Raji (cell line): ENCODE results near the gene KIF23.

Experiments used
- POLR2A ChIP-seq: IDR thresholded peaks from 2 replicates; pipeline ENCODE4 v1.6.1; 2011; ENCODE audit warnings: low read depth, low read length, control low read depth; ENCODE audit not compliant: insufficient read depth

KIF23 gene

DNA sequence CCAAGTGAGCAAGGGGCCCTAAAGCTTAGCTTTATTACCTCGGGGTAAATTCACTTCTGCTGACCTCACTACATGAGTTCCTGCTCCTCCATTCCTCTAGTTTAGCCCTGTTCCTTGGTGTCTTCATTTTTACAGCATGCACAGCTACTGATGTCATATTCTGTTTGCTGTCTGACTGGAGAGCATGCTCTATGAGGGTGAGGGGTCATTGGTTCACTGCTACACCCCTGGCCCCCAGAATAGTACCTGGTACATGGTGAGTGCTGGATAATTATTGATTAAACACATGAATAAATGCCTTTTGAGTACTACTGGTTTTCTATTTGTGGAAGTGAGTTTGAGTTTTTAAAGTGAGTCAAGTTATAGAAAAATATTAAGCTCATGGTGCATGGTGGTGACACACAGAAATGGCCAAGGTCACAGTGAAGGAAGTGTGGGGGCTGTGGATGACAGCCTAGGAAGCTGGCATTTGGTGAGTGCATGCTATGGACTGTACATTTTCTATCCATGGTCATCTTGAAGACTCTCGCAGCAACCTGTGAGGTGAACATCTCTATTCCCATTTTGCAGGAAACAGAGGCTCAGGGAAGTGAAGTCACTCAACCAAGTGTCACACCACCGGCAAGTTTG, 72.4 kb downstream of the KIF23 start:
- TF ChIP-seq POLR2A = no peak

DNA sequence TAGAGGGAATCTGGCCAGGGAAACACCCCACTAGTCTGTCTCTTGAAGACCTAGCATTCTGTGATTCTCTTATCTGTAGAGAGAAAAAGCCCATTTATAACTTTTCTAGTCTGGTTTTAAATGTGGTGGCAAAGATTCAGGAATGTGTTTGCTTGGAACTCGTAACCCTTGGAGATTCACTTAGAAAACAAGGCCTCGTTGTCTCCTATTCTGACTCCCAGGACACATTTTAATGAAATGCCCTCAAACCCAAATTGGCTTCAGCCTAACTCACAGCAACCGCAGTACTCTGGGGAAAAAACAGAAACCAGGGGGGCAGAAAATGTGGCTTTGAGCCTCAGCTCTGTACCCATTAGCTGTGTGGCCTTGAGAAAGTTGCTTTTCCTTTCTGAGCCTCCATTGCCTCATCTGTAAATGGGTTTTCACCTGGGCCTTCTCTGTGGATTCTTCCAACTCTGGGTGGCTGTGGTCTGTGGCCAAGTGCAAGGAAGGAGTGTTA, 75.0 kb downstream of the KIF23 start:
- no peak for TF ChIP-seq POLR2A

DNA sequence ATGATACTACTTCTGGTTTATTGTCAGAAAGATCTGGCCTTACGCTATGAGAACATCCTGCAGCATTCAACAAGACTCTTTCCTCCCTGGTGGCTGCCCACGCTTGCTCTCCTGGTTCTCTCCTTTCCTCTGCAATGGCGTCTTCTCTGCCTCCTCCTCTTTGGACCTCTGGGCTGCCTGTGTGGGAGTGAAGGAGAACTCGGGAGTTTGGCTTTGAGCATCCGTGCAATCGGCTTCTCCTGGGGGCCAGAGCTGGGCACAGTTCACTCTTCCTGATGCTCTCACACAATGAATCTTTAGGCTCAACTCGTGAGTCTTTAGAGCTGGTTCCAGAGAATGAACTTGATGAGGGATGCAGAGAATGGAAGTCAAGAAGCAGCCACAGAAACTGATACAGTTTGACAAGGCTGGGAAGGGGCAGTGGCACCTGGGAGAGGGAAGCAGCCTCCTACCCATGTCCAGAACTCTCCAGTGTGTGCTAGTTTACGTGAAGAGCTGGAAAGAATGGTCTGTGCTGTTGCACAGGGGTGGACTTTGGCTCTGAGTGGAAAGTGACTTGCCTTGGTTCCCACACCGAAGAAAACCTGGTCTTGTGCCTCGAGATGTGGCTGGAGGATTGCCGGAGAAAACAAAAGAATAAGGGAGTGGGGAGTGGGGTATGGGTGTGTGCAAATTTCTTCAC, 76.3 kb downstream of the KIF23 start:
- no peak for TF ChIP-seq POLR2A

DNA sequence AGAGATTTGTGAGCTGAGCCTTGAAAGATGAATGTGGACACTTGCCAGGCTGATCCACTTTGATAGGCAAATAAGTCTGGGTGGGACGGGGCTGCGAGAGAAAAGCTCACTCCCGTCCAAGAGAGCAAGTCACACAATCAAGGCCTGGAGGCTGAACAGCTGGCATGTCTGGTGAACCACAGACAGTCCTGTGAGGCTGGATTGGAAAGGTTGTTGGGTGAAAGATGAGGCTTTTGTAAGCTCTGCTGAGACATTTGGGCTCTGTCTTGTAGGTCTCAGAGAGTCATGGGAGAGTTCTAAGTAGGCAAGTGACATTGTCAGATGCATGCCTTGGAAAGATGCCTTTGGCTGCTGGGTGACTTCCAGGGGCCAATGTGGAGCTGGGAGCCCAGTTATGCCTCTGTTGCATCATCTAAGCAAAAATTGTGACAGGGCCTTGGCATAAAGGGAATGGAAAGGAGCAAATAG, 76.9 kb downstream of the KIF23 start:
- TF ChIP-seq POLR2A = no peak

DNA sequence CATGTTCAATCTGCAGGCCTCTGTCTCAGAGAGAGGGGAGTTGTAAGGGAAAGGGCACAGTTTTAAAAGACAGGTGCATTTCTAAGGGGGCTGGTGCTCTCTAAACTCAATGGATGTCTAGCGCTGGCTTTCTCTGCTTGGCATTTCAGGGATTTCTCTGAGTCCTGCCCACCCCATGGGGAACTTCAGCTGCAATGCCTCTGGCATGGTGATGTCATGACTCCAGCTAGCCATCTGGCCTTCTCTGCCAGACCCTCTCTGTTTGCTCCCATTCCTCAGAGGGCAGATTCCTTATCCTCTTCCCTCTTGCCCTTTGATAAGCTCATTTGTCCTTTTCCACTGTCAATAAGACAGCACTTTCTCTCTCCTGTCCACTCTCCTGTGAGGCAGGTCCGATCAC, 79.3 kb downstream of the KIF23 start:
- no peak for TF ChIP-seq POLR2A

DNA sequence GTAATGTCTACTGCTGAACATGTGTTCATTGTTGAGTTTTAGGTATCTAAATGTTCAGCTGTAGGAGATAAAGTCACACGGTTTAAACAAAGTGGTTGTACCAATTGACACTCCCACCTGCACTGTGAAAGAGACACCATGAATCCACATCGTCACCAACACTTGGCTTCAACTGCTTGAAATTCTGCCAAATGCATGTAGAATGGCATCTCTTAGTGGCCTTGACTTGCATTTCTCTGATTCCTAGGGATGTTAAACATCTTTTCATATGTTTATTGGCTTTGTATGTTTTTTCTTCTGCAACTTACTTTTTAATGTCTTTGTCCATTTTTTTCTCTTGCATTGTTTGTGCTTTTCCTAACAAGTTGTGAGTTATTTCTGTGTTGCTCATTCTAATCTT, 81.9 kb downstream of the KIF23 start:
- no peak for TF ChIP-seq POLR2A

DNA sequence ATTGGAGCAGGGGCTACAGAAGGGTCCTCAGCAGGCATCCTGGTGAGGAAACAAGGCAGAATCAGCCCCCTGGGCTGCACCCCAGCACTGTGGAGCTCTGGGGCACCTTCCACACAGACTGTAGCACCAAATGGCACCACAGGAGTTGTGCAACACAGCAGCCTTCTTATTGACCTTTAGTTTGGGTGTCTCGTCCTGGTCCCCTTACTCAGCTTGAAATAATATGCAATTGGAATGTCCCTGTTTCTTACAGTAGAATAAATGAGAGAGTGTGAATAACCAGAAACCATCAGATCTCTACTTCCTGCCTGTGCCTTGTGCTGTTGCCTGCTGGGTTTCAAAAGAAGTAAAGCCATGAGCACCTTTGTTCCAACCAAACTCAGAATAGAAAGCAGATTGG, 82.9 kb downstream of the KIF23 start:
- no peak for TF ChIP-seq POLR2A

DNA sequence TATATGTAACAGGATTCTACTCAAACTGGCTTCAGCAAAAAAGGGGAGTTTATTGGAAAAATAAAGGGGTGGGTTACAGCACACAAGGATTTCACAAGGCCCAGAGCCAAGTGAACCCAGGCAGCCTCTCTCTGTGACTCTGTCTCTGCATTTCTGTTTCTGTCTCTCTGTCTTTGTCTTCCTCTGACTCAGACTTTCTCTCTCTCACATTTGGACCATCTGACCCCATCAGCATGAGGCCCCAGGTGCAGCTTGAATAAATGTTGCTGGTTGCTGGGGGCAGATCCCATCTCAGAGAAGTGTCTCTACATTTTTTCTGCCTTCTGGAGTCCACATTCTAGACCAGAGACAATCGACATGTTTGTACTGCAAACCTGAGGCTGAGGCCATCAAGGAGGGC, 83.5 kb downstream of the KIF23 start:
- TF ChIP-seq POLR2A = no peak
